GM12878 (cell line): ENCODE measurements around the gene ABCG5. TPM values are rescaled to one million over a fixed set of nuclear protein-coding genes. Genes with fewer than 3 reads are reported as not detected.

Experiments used
- ATAC-seq: fragments of 200-7000 bp; cut with Tn5 transposase; 3 replicates; pipeline ENCODE4 v1.9.1; 2020; ENCODE audit warnings: mild to moderate bottlenecking, moderate library complexity
- BruUV-seq: library from RNA; stranded (reverse); fragments of 400-500 nt; replicated peaks from 2 replicates; lab custom pipeline; 2021; lab: Mats Ljungman, UMichigan
- CTCF ChIA-PET: fragments of 300-600 bp; sonication (Branson Sonifier 250); formaldehyde crosslinking; extraction: SDS; loops from one replicate; lab custom pipeline; 2021; ENCODE audit warnings: inconsistent platforms; lab: Yijun Ruan, JAX
- POLR2A ChIA-PET: fragments of 350-600 bp; formaldehyde crosslinking; extraction: SDS; loops from one replicate; lab custom pipeline; 2021; ENCODE audit warnings: inconsistent platforms; lab: Charles Lee
- RAD21 ChIA-PET: fragments of 300-600 bp; sonication (Branson Sonifier 250); formaldehyde crosslinking; loops from one replicate; lab custom pipeline; 2023; ENCODE audit warnings: antibody characterized with exemption; ENCODE audit not compliant: unreplicated experiment; lab: Charles Lee
- SMC1A ChIA-PET: fragments of 300-600 bp; sonication (Branson Sonifier 250); formaldehyde crosslinking; loops from one replicate; lab custom pipeline; 2023; ENCODE audit not compliant: unreplicated experiment, uncharacterized antibody; lab: Charles Lee
- DNase-seq: peaks from one replicate; pipeline ENCODE4 v3.0.0-alpha.2; 2011; ENCODE audit warnings: low read depth, low spot score
- FAIRE-seq: peaks from 3 replicates; lab custom pipeline; 2011; peaks lifted over from hg19 to GRCh38; lab: Jason Lieb, UNC
- H2AFZ ChIP-seq: 2 replicates; pipeline ENCODE4 v1.6.0; 2011; ENCODE audit warnings: low read depth, low read length, control low read depth; ENCODE audit not compliant: control insufficient read depth
- H3K27ac ChIP-seq: 2 replicates; pipeline ENCODE4 v1.5.1; 2011; ENCODE audit warnings: control low read depth; ENCODE audit not compliant: control insufficient read depth, insufficient read depth
- H3K27me3 ChIP-seq, 2 experiments: replicated peaks in 1 of 2; 2 replicates each; pipeline versions ENCODE4 v1.6.0 to v1.6.1; 2011; ENCODE audit warnings: low read length in 1 of 2; ENCODE audit not compliant: control insufficient read depth in 2 of 2, insufficient read depth in 2 of 2
- H3K36me3 ChIP-seq, 2 experiments: 2 replicates each; pipeline ENCODE4 v1.5.1; 2011; ENCODE audit warnings: low read length in 1 of 2; ENCODE audit not compliant: control insufficient read depth in 2 of 2, insufficient read depth in 2 of 2
- H3K4me1 ChIP-seq: 2 replicates; pipeline ENCODE4 v1.6.1; 2011; ENCODE audit warnings: mild to moderate bottlenecking, low read length, moderate library complexity, mixed read lengths; ENCODE audit not compliant: control insufficient read depth, insufficient read depth
- H3K4me2 ChIP-seq: 2 replicates; pipeline ENCODE4 v1.6.0; 2011; ENCODE audit warnings: control low read depth; ENCODE audit not compliant: control insufficient read depth, insufficient read depth
- H3K4me3 ChIP-seq: fragments of 200-600 bp; sonication (generic); 2 replicates; pipeline ENCODE4 v1.5.1; 2016
- H3K79me2 ChIP-seq: 2 replicates; pipeline ENCODE4 v1.6.0; 2011; ENCODE audit warnings: low read length; ENCODE audit not compliant: control insufficient read depth, insufficient read depth
- H3K9ac ChIP-seq: 2 replicates; pipeline ENCODE4 v1.8.0; 2011; ENCODE audit warnings: low read length, control low read depth, mixed read lengths; ENCODE audit not compliant: control insufficient read depth, insufficient read depth
- H3K9me3 ChIP-seq: replicated peaks from 3 replicates; pipeline ENCODE4 v1.5.1; 2011; ENCODE audit warnings: mild to moderate bottlenecking, low read length; ENCODE audit not compliant: control insufficient read depth, insufficient read depth
- H4K20me1 ChIP-seq: 2 replicates; pipeline ENCODE4 v1.6.0; 2011; ENCODE audit not compliant: control insufficient read depth, insufficient read depth
- ATF2 ChIP-seq: IDR thresholded peaks from 2 replicates; pipeline ENCODE4 v1.6.1; 2012; ENCODE audit warnings: low read length, inconsistent platforms
- CEBPB ChIP-seq, 2 experiments: fragments of 150-350 bp in 1 of 2; IDR thresholded peaks; 2 replicates each; pipeline ENCODE4 v1.6.1; 2012 to 2014; ENCODE audit warnings: low read depth in 2 of 2, low read length in 2 of 2, borderline replicate concordance in 1 of 2, inconsistent platforms in 1 of 2
- DPF2 ChIP-seq: fragments of 450-650 bp; IDR thresholded peaks from 2 replicates; pipeline ENCODE4 v1.6.1; 2017; ENCODE audit warnings: mild to moderate bottlenecking
- EGR1 ChIP-seq, 2 experiments: IDR thresholded peaks; 1 replicate in 1 of 2; 2 replicates in 1 of 2; pipeline ENCODE4 v1.6.1; 2011 to 2012; ENCODE audit warnings: low read depth in 2 of 2, low read length in 2 of 2, borderline replicate concordance in 1 of 2, mild to moderate bottlenecking in 1 of 2, moderate library complexity in 1 of 2
- HCFC1 ChIP-seq: fragments of 150-350 bp; IDR thresholded peaks from 2 replicates; pipeline ENCODE4 v1.6.1; 2014; ENCODE audit warnings: low read length
- IKZF1 ChIP-seq: fragments of 450-650 bp; conservative IDR thresholded peaks from 2 replicates; pipeline ENCODE4 v1.6.1; 2017; ENCODE audit warnings: antibody characterized with exemption, mild to moderate bottlenecking
- IRF3 ChIP-seq: fragments of 450-650 bp; IDR thresholded peaks from 2 replicates; pipeline ENCODE4 v1.6.1; 2014; ENCODE audit warnings: mild to moderate bottlenecking
- KAT2A ChIP-seq: conservative IDR thresholded peaks from 2 replicates; pipeline ENCODE4 v1.6.1; 2011; ENCODE audit warnings: low read depth, low read length; ENCODE audit not compliant: control insufficient read depth
- MTA2 ChIP-seq: fragments of 450-650 bp; IDR thresholded peaks from 2 replicates; pipeline ENCODE4 v1.6.1; 2016; ENCODE audit warnings: low read depth, mild to moderate bottlenecking, moderate library complexity
- PAX5 ChIP-seq: IDR thresholded peaks from 2 replicates; pipeline ENCODE4 v1.6.1; 2011; ENCODE audit warnings: low read depth, low read length, borderline replicate concordance
- POLR2AphosphoS2 ChIP-seq: IDR thresholded peaks from 2 replicates; pipeline ENCODE4 v1.6.1; 2011; ENCODE audit warnings: low read depth, mild to moderate bottlenecking, low read length, improper control_type of control experiment, moderate library complexity
- SIN3A ChIP-seq: IDR thresholded peaks from 2 replicates; pipeline ENCODE4 v1.6.1; 2012; ENCODE audit warnings: low read depth, low read length, improper control_type of control experiment
- SREBF1 ChIP-seq: IDR thresholded peaks from 2 replicates; pipeline ENCODE4 v1.6.1; 2012; ENCODE audit warnings: mild to moderate bottlenecking, low read length
- ZZZ3 ChIP-seq: IDR thresholded peaks from 2 replicates; pipeline ENCODE4 v1.6.1; 2011; ENCODE audit warnings: low read depth; ENCODE audit not compliant: control insufficient read depth, insufficient read length
- WGBS: methylation state at CpG from one replicate; pipeline ENCODE4 v1.1.6; 2016; ENCODE audit warnings: low lambda C conversion rate; ENCODE audit not compliant: insufficient replicate concordance, insufficient coverage; ENCODE audit errors: missing lambda C conversion rate; 5-methylcytosine and 5-hydroxymethylcytosine counted together
- in situ Hi-C: fragments of 300-500 bp; cut with MboI; formaldehyde crosslinking; loops from 9 replicates; pipeline ENCODE4 v1.14.3; 2018; ENCODE audit warnings: mixed read lengths
- intact Hi-C: fragments of 100-400 bp; cut with micrococcal nuclease; formaldehyde crosslinking; loops from one replicate; pipeline ENCODE4 v1.14.2; 2022; ENCODE audit not compliant: unreplicated experiment
- polyA plus RNA-seq, 11 experiments: library from polyadenylated mRNA; depleted of rRNA in 4 of 11; unstranded in 6 of 11; stranded (reverse) in 5 of 11; fragments of >200 nt; fragmentation: Nextera tagmentation in 4 of 11; fragmentation: Illumina TruSeq in 1 of 11; extraction: Ambion mirVana in 4 of 11; extraction: Trizol in 1 of 11; gene quantifications; 1 replicate in 1 of 11; 2 replicates in 10 of 11; pipeline versions ENCODE4 v1.2.1 to v1.2.3, GENCODE V29; 2011 to 2016; ENCODE audit warnings: inconsistent platforms in 2 of 11, missing spikeins in 2 of 11, low read depth in 1 of 11
- total RNA-seq, 4 experiments: library from RNA; depleted of rRNA in 3 of 4; stranded (reverse); fragments of >200 nt in 3 of 4; fragmentation: Illumina TruSeq in 1 of 4; extraction: Trizol in 1 of 4; gene quantifications; 2 replicates each; pipeline versions ENCODE4 v1.2.1 to v1.2.3, GENCODE V29; 2013 to 2021

Gene ABCG5
- total and polyA plus RNA-seq, 10 of the 15 experiments (the other 5 are each of a cell fraction or from before 2014, with no cell fraction given), result not detected

- no peak for TF ChIP-seq CEBPB (IDR thresholded peaks at IDR 0.05; ENCODE audit: borderline replicate concordance in 1 of 2, low read depth in 2 of 2, low read length in 2 of 2)
- TF ChIP-seq HCFC1, result no peak
Observed at GRCh38 chr2:43853141-43854081, 14.8 kb upstream of the ABCG5 start (continued).

GRCh38 chr2:43852196-43852730, 13.6 kb upstream of the ABCG5 start:
- H2AFZ ChIP-seq, result no peak overlapping the region
- ChIA-PET CTCF (no interaction called here), POLR2A (interaction anchor here (0.6 kb wide), 1 partner anchor 17 kb away, joined by 3 read pairs; no protein-coding TSS in a partner anchor), SMC1A (no interaction called here), RAD21 (no interaction called here)
- H4K20me1 ChIP-seq, result no peaks in the 10 kb centered on the region
- TF ChIP-seq SREBF1, result no peak
- TF ChIP-seq IRF3, result no peak
- no peak for TF ChIP-seq KAT2A
- TF ChIP-seq IKZF1, result no peak
- no peak for TF ChIP-seq ATF2
- TF ChIP-seq MTA2, result no peak
- no peak for TF ChIP-seq DPF2
- TF ChIP-seq ZZZ3, result no peak
- no peak for TF ChIP-seq PAX5
- TF ChIP-seq EGR1 (IDR thresholded peaks at IDR 0.05; ENCODE audit: borderline replicate concordance in 1 of 2, low read depth in 2 of 2, low read length in 2 of 2), result no peak
- no peak for TF ChIP-seq POLR2AphosphoS2
- no peak for TF ChIP-seq SIN3A
- DNase-seq (no peak), ATAC-seq (no peak), FAIRE-seq (no peak)
- no peak overlapping the region for H3K27ac ChIP-seq
- no peaks in the 10 kb centered on the region for H3K4me1 ChIP-seq
- in situ Hi-C loops (no loop called here), intact Hi-C loops (no loop called here)
- H3K27me3 ChIP-seq, result no peaks in the 10 kb centered on the region
- H3K9me3 ChIP-seq, result no peaks in the 10 kb centered on the region
- WGBS, result 67% methylated on average over 21 of the region's 21 CpGs
- H3K9ac ChIP-seq, result no peak overlapping the region
- BruUV-seq, result no TSS peak
- no peaks in the 10 kb centered on the region for H3K79me2 ChIP-seq
- no peaks in the 10 kb centered on the region for H3K36me3 ChIP-seq
- H3K4me2 ChIP-seq, result no peak overlapping the region
- H3K4me3 ChIP-seq, result no peak overlapping the region
